ENCODE measurements around the gene LMNTD1. TPM values are rescaled to one million over a fixed set of nuclear protein-coding genes. Genes with fewer than 3 reads are reported as not detected.

Gene LMNTD1
- total RNA-seq, 4 donors from 2014 or later: not detected

DNA sequence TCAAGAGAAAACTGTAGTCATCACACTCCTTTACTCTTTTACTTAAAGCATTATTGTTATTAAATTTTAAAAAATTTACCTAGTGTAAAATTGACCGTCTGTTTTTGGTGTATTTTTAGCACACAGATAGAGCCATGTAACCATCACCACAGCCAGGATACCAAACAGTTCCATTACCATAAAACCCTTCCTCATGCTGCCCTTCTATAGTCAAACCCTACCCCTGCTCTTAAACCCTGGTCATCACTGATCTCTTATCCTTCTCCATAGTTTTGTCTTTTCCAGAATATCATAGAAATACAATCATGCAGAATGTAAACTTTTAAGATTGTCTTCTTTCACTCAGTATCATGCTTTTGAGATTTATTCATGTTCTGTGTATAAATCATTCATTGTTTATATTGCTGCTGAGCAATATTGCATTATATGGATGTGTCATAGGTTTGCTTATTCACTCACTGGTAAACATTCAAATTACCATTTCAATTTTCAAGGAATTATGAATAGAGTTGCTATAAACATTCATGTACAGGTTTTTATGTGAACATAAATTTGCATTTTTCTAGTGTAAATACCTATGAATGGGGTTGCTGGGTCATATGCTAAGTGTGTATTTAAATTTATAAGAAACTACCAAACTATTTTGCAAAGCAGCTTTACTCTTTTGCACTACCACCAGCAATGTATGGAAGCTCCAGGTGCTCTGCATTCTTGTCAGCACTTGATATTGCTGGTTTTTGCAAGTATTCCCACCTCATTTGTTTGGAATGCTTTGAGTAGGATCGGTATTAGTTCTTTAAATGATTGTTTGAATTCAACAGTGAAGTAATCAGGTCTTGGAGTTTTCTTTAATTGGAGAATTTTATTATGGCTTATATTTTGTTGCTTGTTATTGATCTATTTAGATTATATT, 125.5 kb downstream of the LMNTD1 start:
- TF ChIP-seq, protein P1, sequence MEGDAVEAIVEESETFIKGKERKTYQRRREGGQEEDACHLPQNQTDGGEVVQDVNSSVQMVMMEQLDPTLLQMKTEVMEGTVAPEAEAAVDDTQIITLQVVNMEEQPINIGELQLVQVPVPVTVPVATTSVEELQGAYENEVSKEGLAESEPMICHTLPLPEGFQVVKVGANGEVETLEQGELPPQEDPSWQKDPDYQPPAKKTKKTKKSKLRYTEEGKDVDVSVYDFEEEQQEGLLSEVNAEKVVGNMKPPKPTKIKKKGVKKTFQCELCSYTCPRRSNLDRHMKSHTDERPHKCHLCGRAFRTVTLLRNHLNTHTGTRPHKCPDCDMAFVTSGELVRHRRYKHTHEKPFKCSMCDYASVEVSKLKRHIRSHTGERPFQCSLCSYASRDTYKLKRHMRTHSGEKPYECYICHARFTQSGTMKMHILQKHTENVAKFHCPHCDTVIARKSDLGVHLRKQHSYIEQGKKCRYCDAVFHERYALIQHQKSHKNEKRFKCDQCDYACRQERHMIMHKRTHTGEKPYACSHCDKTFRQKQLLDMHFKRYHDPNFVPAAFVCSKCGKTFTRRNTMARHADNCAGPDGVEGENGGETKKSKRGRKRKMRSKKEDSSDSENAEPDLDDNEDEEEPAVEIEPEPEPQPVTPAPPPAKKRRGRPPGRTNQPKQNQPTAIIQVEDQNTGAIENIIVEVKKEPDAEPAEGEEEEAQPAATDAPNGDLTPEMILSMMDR (IDR thresholded peaks at IDR 0.05; ENCODE audit: low read depth): no peak

Small RNA genes within 50 kb of the gene (small RNA-seq; reads per million reads assigned to genes)
- gene TUBB4BP1: not detected

Data from subcutaneous adipose tissue (tissue), 4 donors.